Cerebellar cortex (tissue), 1 donor: ENCODE results near the gene ROMO1.
"Not testable (repeated sequence)": the region's sequence is repeated elsewhere in the genome, so short reads cannot be mapped to it uniquely, and the experiment has no call there.

Experiments
- DNase-seq: peaks from one replicate; pipeline ENCODE4 v3.0.0-alpha.2; 2015; ENCODE audit warnings: low spot score

The ROMO1 gene

DNA sequence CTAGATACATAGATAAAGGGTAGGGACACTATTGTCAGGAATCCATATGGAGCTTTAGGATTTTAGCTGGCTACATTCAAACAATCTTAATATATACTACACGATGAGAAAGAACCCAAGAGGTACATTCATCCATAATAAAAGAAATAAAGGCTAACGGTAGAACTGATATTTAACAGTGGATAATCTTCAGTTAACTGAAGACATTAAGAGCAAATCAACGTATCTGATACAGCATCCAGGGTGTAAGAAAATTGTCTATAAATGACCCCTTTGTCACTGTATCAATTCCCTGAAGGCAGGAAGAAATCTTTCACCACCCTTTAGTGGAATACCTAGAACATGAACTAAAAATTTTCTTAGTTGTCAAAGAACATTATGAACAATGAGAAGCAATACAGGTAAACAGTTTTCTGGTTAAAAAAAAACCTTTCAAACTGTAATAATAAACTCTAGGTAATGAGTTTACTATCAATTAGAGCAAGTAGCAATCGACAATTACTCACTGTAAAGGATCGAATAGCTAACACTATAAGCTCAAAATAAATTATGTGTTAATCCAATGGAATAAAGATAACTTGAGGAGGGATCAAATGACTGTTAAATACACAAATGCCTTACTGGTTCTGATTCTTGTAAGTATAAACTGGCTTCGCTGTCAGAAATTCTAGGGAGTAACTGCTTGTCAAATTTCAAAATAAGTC is 11.8 kb downstream of the ROMO1 start:
- DNase-seq = no peak

- DNase-seq = no peak
Observed at GRCh38 chr20:35711588-35712209, 12.5 kb downstream of the ROMO1 start.

DNA sequence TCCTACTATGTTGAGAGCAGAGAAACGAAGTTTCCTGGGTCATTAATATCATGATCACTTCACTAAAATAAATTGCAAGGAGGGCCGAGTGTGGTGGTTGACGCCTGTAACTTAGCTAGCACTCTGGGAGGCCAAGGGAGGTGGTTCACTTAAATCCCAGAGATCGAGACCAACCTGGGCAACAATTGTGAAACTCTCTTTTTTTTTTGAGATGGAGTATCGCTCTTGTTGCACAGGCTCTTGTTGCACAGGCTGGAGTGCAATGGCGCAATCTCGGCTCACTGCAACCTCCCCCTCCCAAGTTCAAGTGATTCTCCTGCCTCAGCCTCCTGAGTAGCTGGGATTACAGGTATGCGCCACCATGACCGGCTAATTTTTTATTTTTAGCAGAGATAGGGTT is 13.9 kb downstream of the ROMO1 start:
- not testable (repeated sequence) for DNase-seq

GRCh38 chr20:35714127-35714526 is 14.9 kb downstream of the ROMO1 start:
- no peak for DNase-seq

DNA sequence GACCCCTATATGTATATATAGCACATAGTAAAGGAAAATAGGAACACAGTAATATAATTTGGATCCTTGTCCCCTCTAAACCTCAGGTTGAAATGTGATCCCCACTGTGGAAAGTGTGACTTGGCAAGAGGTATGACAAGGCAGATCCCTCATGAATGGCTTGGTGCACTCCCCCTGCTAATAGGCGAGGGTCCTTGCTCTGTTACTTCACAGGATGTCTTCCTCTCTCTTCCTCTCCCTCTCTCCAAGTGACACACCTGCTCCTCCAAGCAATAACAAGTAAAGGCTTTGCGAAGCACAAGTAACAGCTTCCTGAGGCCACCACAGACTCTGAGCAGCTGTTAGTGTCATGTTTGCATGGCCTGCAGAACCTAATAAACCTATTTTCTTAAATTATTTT is 16.4 kb downstream of the ROMO1 start:
- no peak for DNase-seq

DNA sequence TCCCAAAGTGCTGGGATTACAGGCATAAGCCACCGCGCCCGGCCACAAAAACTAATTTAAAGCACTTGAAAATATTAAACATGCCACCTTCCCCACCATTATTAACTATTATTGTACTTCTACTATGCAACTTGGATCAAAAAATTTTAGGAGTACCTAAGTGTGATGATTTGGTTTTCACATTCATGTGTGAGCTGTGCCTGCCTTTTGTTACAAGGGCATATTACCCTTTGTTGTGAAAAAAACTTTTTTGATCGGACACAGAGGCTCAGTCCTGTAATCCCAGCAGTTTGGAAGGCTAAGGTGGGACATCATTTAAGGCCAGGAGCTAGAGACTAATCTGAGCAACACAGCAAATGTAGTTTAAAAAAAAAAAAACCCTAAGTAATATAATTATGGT is 17.1 kb downstream of the ROMO1 start:
- no peak for DNase-seq

DNA sequence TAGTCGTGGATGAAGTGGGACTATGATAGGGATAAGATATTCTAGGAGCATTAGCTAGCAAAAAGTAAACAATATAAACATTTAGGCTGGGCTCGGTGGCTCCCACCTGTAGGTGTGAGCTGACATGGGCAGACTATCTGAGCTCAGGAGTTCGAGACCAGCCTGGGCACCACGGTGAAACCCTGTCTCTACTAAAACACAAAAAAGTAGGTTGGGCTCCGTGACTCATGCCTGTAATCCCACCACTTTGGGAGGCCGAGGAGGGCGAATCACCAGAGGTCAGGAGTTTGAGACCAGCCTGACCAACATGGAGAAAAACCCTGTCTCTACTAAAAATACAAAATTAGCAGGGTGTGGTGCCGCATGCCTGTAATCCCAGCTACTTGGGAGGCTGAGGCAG is 19.1 kb downstream of the ROMO1 start:
- DNase-seq = not testable (repeated sequence)

- DNase-seq = no peak
Observed at GRCh38 chr20:35718972-35719635, 19.9 kb downstream of the ROMO1 start.

DNA sequence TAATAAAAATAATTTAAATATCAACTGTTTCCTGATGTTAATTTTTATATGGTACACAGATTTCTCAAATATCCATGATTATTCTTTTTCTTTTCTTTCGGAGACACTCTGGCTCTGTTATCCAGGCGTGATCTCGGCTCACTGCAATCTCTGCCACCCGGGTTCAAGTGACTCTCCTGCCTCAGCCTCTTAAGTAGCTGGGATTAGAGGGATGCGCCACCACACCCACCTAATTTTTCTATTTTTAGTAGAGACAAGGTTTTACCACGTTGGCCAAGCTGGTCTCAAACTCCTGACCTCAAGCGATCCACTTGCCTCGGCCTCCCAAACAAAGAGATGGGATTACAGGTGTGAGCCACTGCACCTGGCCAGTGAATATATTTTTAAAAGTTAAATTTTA is 20.5 kb downstream of the ROMO1 start:
- no peak for DNase-seq

- no peak for DNase-seq
Observed at GRCh38 chr20:35720165-35721123, 21.2 kb downstream of the ROMO1 start.

- DNase-seq = no peak
Observed at GRCh38 chr20:35721219-35721618, 22.0 kb downstream of the ROMO1 start.

DNA sequence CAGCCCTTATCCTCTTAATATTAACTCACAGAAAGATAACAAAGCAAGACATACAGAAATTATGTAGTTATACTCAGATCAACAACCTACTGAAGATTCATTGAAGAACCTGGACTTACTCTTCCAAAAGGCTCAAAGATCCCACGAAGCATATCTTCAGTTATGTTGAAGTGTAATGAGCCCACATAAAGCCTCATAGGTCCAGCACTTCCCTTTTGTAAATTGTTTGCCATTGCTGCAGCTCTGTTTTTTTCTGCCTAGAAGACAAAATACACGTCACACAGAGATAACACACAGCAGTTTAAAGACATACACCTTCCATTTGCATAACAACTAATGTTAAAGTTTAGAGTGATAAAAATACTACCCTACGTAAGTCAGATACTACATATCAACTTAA is 22.4 kb downstream of the ROMO1 start:
- no peak for DNase-seq

- not testable (repeated sequence) for DNase-seq
Observed at GRCh38 chr20:35723275-35723639, 24.1 kb downstream of the ROMO1 start.

DNA sequence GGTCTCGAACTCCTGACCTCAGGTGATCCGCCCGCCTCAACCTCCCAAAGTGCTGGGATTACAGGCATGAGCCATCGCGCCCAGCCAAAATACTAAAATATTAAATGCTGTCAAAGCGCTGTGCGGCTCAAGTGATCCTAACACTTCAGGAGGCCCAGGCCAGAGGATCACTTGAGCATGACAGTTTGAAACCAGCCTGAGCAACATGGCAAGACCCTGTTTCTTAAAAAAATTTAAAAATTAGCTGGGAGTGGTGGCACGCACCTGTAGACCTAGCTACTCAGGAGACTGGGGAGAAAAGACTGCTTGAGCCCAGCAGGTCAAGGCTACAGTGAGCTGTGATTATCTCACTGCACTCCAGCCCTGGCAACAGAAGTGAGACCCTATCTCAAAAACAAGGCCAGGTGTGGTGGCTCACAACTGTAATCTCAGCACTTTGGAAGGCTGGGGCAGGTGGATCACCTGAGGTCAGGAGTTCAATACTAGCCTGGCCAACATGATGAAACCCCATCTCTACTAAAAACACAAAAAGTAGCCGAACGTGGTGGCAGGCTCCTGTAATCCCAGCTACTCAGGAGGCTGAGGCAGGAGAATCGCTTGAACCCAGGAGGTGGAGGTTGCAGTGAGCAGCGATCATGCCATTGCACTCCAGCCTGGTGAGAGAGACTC is 24.6 kb downstream of the ROMO1 start:
- not testable (repeated sequence) for DNase-seq

DNA sequence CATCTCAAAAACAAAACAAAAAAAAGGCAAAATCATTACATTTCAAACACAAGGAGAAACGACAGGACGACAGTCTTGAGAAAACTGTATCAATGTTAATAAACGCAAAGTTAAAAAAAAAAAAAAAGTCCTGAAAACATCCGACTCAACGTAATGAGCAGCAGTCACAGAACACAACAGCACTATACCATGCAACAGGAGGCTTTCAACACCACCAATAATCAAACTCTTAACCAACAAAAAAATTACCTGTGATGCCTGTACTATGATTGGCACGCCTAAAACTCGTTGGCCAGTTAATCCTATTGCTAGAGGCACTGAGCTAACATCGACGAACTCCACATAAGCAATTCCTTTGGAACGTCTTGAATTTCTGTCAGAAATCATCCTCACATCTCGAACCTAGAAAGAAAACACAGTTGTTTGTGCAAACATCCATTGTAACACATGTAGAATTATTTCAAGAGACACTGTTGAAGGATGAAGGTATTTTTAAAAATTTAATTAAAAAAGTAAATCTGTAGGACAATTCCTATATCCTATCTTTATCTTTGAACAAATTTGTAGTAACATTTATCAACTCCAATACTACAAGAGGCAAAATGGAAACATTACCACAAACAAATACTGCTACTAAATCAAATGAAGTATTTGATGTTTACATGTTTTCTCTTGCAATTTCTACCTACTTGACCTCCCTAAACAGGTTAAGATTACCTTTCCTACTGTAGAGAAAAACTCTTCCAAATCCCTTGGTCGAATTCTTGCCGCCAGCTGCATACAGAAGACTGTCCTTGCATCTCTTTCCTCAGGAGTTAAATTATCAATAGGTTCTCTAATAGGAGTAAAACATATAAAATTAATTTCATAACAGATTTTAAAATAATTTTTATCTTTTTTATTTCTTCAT is 25.4 kb downstream of the ROMO1 start:
- no peak for DNase-seq

GRCh38 chr20:35726842-35727711 is 27.9 kb downstream of the ROMO1 start:
- no peak for DNase-seq

DNA sequence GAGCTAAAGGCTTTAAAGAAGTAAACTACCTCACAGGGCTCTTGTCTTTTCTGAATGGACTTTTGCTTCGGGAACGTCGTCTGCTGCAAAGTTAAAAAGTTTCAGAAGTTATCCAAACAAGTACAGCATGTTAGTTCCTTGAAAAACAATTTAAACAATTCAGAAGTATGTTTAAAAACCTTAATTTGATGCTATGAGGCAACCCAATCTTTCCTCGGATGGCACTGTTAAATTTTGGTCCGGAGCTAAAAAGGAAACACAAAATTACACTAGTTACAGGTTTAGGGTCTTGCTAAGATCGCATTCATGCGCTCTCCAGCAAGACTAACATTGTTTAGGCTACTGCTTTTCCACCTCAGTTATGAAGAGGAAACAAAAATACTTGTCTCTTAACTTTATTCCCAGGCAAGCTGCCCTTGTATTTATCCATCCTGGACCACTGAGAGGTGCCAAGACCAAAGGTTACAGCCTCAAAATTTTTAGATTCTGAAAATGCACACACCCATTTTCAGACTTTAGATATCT is 30.1 kb downstream of the ROMO1 start:
- DNase-seq = no peak

- DNase-seq = no peak
Observed at GRCh38 chr20:35729836-35730582, 30.8 kb downstream of the ROMO1 start.
